Neural progenitor cell (in vitro differentiated cells): ENCODE results near the gene CDK5R1.

ENCODE experiments used
- EZH2 ChIP-seq: fragments of 200-600 bp; sonication (generic); IDR thresholded peaks from 2 replicates; pipeline ENCODE4 v1.6.1; 2017; ENCODE audit warnings: antibody characterized with exemption, mild to moderate bottlenecking, moderate library complexity
- TF ChIP-seq, protein P1 (sequence below): fragments of 200-600 bp; sonication (generic); IDR thresholded peaks from 2 replicates; pipeline ENCODE4 v1.5.1; 2017; ENCODE audit warnings: antibody characterized with exemption, mild to moderate bottlenecking

- TF ChIP-seq, protein P1, sequence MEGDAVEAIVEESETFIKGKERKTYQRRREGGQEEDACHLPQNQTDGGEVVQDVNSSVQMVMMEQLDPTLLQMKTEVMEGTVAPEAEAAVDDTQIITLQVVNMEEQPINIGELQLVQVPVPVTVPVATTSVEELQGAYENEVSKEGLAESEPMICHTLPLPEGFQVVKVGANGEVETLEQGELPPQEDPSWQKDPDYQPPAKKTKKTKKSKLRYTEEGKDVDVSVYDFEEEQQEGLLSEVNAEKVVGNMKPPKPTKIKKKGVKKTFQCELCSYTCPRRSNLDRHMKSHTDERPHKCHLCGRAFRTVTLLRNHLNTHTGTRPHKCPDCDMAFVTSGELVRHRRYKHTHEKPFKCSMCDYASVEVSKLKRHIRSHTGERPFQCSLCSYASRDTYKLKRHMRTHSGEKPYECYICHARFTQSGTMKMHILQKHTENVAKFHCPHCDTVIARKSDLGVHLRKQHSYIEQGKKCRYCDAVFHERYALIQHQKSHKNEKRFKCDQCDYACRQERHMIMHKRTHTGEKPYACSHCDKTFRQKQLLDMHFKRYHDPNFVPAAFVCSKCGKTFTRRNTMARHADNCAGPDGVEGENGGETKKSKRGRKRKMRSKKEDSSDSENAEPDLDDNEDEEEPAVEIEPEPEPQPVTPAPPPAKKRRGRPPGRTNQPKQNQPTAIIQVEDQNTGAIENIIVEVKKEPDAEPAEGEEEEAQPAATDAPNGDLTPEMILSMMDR = no peak
- no peak for TF ChIP-seq EZH2
Observed at GRCh38 chr17:32467949-32468348, 18.8 kb upstream of the CDK5R1 start.
